ENCODE measurements around the gene TRAF7.

The TRAF7 gene

GRCh38 chr16:2142942-2143877, 12.4 kb upstream of the TRAF7 start:
- CTCF ChIA-PET, result no interaction called here
- TF ChIP-seq, protein P1, sequence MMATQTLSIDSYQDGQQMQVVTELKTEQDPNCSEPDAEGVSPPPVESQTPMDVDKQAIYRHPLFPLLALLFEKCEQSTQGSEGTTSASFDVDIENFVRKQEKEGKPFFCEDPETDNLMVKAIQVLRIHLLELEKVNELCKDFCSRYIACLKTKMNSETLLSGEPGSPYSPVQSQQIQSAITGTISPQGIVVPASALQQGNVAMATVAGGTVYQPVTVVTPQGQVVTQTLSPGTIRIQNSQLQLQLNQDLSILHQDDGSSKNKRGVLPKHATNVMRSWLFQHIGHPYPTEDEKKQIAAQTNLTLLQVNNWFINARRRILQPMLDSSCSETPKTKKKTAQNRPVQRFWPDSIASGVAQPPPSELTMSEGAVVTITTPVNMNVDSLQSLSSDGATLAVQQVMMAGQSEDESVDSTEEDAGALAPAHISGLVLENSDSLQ (IDR thresholded peaks at IDR 0.05), result no peak
- TF ChIP-seq HDGF (IDR thresholded peaks at IDR 0.05; ENCODE audit: borderline replicate concordance) (no peak), SP1 (IDR thresholded peaks at IDR 0.05) (no peak), ZNF384 (IDR thresholded peaks at IDR 0.05) (no peak), BHLHE40 (IDR thresholded peaks at IDR 0.05; ENCODE audit: borderline replicate concordance) (no peak), FOXA1 (IDR thresholded peaks at IDR 0.05) (no peak), CTBP1 (IDR thresholded peaks at IDR 0.05; ENCODE audit: borderline replicate concordance) (no peak), NFRKB (IDR thresholded peaks at IDR 0.05) (no peak)
- POLR2A ChIA-PET, result interaction anchor here (0.7 to 1.8 kb wide), 3 partner anchors 10 to 52 kb away, joined by 3 to 6 read pairs (median 5); partner anchors contain the start of gene TRAF7
- DNase-seq (ENCODE audit: extremely low spot score), result no peak

DNA sequence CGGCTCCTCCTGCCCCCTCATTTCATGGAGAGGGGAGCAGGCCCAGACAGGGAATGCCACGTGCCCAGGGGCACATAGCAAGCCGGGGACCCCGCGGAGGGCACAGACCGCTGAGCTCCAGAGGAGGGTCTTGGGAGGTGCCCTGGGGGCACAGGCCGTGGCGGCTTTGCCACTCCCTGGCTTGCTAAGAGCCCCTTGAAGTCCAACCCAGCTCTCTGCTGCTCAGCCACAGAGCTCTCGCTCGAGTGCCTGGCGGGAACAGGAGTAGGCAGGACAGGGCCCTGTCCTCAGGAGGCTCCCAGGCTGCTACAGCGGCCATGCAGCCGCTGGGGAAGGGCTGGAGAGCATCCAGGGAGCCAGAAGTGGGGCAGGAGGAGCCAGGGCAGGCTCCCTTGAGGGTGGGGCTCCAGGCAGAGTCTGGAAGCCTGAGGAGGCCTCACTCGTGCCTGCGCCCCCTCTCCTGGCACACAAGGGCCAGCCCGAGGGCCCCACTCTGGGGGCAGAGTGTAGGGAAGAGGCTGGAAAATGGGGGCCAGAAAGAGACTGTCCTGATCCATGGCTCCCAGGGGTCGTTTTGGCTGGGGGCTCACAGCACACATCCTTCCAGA, 11.6 kb upstream of the TRAF7 start:
- CTCF ChIA-PET, result no interaction called here
- POLR2A ChIA-PET, result interaction anchor here (0.7 to 1.8 kb wide), 3 partner anchors 9 to 53 kb away, joined by 3 to 6 read pairs (median 5); partner anchors contain the start of gene TRAF7
- no peak for DNase-seq (ENCODE audit: extremely low spot score)
- TF ChIP-seq HDGF (IDR thresholded peaks at IDR 0.05; ENCODE audit: borderline replicate concordance) (no peak), BHLHE40 (IDR thresholded peaks at IDR 0.05; ENCODE audit: borderline replicate concordance) (no peak), SUZ12 (IDR thresholded peaks at IDR 0.05) (no peak), ZNF384 (IDR thresholded peaks at IDR 0.05) (no peak), TARDBP (IDR thresholded peaks at IDR 0.05) (no peak), FOXM1 (IDR thresholded peaks at IDR 0.05; ENCODE audit: borderline replicate concordance) (no peak), LEF1 (IDR thresholded peaks at IDR 0.05; ENCODE audit: borderline replicate concordance) (no peak), ARNT (IDR thresholded peaks at IDR 0.05) (no peak), FOXK2 (IDR thresholded peaks at IDR 0.05) (no peak), L3MBTL2 (conservative IDR thresholded peaks at IDR 0.05) (no peak), NFRKB (IDR thresholded peaks at IDR 0.05) (no peak), CTBP1 (IDR thresholded peaks at IDR 0.05; ENCODE audit: borderline replicate concordance) (no peak), FOXA1 (IDR thresholded peaks at IDR 0.05) (no peak), SP1 (IDR thresholded peaks at IDR 0.05) (no peak)
- TF ChIP-seq, protein P1 (IDR thresholded peaks at IDR 0.05), result no peak

DNA sequence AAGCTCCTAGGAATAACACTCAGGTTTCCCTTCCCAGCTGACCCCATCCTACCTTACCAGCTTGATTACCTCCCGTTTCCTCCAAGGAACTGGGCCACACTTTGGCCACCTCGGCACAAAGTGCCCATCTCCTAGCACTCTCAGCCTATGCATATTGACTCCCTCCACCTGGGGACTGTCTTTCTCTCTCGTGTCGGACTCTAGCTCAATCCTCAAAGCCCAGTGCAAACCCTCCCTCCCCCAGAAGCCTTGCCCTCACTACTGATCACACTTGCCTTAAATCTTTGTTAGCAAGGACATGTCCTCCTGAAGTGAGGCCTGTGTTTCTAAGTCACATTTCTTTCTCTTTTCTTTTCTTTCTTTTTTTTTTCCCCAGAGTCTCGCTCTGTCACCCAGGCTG, 9.7 kb upstream of the TRAF7 start:
- CTCF ChIA-PET, result interaction anchor here (0.6 to 1.9 kb wide), 6 partner anchors 10 to 130 kb away, joined by 3 to 9 read pairs (median 3); partner anchors contain the start of gene PKD1
- POLR2A ChIA-PET, result interaction anchor here (0.6 to 2.8 kb wide), 4 partner anchors 9 to 181 kb away, joined by 3 to 40 read pairs (median 4); partner anchors contain the start of genes ECI1, PKD1, RPS2 and TRAF7

DNA sequence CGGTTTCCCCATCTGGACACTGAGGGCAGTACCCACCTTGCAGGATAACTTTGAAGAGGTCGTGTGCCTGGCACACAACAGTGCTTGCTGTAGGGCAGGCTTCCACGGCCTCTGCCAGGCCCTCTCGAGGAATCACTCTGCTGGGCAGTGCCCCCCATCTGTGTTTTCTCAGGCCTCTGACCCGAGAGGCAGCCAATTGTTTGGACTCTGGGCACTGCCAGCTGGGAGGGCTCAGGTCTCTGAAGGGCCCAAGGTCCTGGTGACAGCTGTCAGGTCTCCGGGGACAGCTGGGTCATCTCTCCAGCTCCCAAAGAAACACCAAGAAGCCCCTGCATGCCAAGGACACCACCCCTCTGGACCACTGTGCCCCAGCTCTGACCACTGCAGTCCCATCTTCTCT, 8.2 kb upstream of the TRAF7 start:
- POLR2A ChIA-PET, result interaction anchor here (1.3 to 2.8 kb wide), 3 partner anchors 8 to 183 kb away, joined by 4 to 40 read pairs (median 7); partner anchors contain the start of genes NTHL1, RPS2, TRAF7 and TSC2
- no peak for DNase-seq (ENCODE audit: extremely low spot score)
- TF ChIP-seq FOXM1 (IDR thresholded peaks at IDR 0.05; ENCODE audit: borderline replicate concordance) (no peak), TARDBP (IDR thresholded peaks at IDR 0.05) (no peak), ZNF384 (IDR thresholded peaks at IDR 0.05) (no peak), SP1 (IDR thresholded peaks at IDR 0.05) (no peak), FOXK2 (IDR thresholded peaks at IDR 0.05) (no peak), HDGF (IDR thresholded peaks at IDR 0.05; ENCODE audit: borderline replicate concordance) (no peak), L3MBTL2 (conservative IDR thresholded peaks at IDR 0.05) (no peak), LEF1 (IDR thresholded peaks at IDR 0.05; ENCODE audit: borderline replicate concordance) (no peak), BHLHE40 (IDR thresholded peaks at IDR 0.05; ENCODE audit: borderline replicate concordance) (no peak), SUZ12 (IDR thresholded peaks at IDR 0.05) (no peak), NFRKB (IDR thresholded peaks at IDR 0.05) (no peak)
- TF ChIP-seq, protein P1 (IDR thresholded peaks at IDR 0.05), result no peak
- CTCF ChIA-PET, result interaction anchor here (0.6 to 1.6 kb wide), 4 partner anchors 26 to 125 kb away, joined by 3 to 9 read pairs (median 3); no protein-coding TSS in a partner anchor

More for the DNA sequence above, 9.7 kb upstream of the TRAF7 start:
- TF ChIP-seq FOXK2 (IDR thresholded peaks at IDR 0.05) (no peak), SUZ12 (IDR thresholded peaks at IDR 0.05) (no peak), LEF1 (IDR thresholded peaks at IDR 0.05; ENCODE audit: borderline replicate concordance) (no peak), SP1 (IDR thresholded peaks at IDR 0.05) (no peak), ELF4 (IDR thresholded peaks at IDR 0.05) (no peak)
- TF ChIP-seq, protein P1 (IDR thresholded peaks at IDR 0.05), result no peak
- no peak for DNase-seq (ENCODE audit: extremely low spot score)

All from HEK293T (cell line).